ENCODE results near the gene RIC1. TPM values are rescaled to one million over a fixed set of nuclear protein-coding genes. Genes with fewer than 3 reads are reported as not detected.

Gene RIC1
- total RNA-seq, 2 experiments from 2014 or later: 24.7 to 26.3 TPM

- no peak for TF ChIP-seq CTCF (IDR thresholded peaks at IDR 0.05)
- Histone ChIP-seq H3K9me3 (ENCODE audit: control insufficient read depth in 1 of 2, insufficient read depth in 1 of 2, low read length in 2 of 2) (no peaks in the 10 kb centered on the region), H3K27ac (ENCODE audit: low read depth in 1 of 2, low read length in 2 of 2) (no peak overlapping the region), H3K4me3 (ENCODE audit: low read length) (no peak overlapping the region), H3K27me3 (ENCODE audit: control insufficient read depth in 1 of 2, insufficient read depth in 2 of 2, low read length in 2 of 2) (no peaks in the 10 kb centered on the region), H3K36me3 (ENCODE audit: insufficient read depth, low read length) (no peaks in the 10 kb centered on the region), H3K4me1 (ENCODE audit: insufficient read depth, low read length) (no peaks in the 10 kb centered on the region)
- intact Hi-C loops (cut with DNase I, micrococcal nuclease): no loop called here
- no peak overlapping the region for H3K27ac Mint-ChIP-seq
- no peaks in the 10 kb centered on the region for H3K27me3 Mint-ChIP-seq
- CTCF ChIA-PET: no interaction called here
- peaks cover 54% of the 10 kb centered on the region for H3K4me1 Mint-ChIP-seq (ENCODE audit: low read depth)
- POLR2A ChIA-PET: interaction anchor here (0.6 kb wide), 1 partner anchor 10 kb away, joined by 3 read pairs; no protein-coding TSS in a partner anchor
- ATAC-seq (ENCODE audit: poor library complexity): no peak
- no peaks in the 10 kb centered on the region for H3K36me3 Mint-ChIP-seq (ENCODE audit: low read depth)
- H3K4me3 Mint-ChIP-seq: no peak overlapping the region
- DNase-seq: no peak
- no peaks in the 10 kb centered on the region for H3K9me3 Mint-ChIP-seq
Observed at GRCh38 chr9:5614192-5614591, 14.7 kb upstream of the RIC1 start.

GRCh38 chr9:5614985-5615384 lies 13.9 kb upstream of the RIC1 start:
- TF ChIP-seq CTCF (IDR thresholded peaks at IDR 0.05): no peak
- Mint-ChIP-seq H3K4me3 (no peak overlapping the region), H3K27me3 (no peaks in the 10 kb centered on the region), H3K9me3 (no peaks in the 10 kb centered on the region), H3K36me3 (ENCODE audit: low read depth) (no peaks in the 10 kb centered on the region), H3K4me1 (ENCODE audit: low read depth) (peaks cover 53% of the 10 kb centered on the region), H3K27ac (no peak overlapping the region)
- Histone ChIP-seq H3K9me3 (ENCODE audit: control insufficient read depth in 1 of 2, insufficient read depth in 1 of 2, low read length in 2 of 2) (no peaks in the 10 kb centered on the region), H3K27me3 (ENCODE audit: control insufficient read depth in 1 of 2, insufficient read depth in 2 of 2, low read length in 2 of 2) (no peaks in the 10 kb centered on the region), H3K36me3 (ENCODE audit: insufficient read depth, low read length) (no peaks in the 10 kb centered on the region), H3K4me3 (ENCODE audit: low read length) (no peak overlapping the region), H3K4me1 (ENCODE audit: insufficient read depth, low read length) (no peaks in the 10 kb centered on the region), H3K27ac (ENCODE audit: low read depth in 1 of 2, low read length in 2 of 2) (no peak overlapping the region)
- no peak for DNase-seq
- CTCF ChIA-PET: no interaction called here
- intact Hi-C loops (cut with DNase I, micrococcal nuclease): no loop called here
- POLR2A ChIA-PET: interaction anchor here (1.8 kb wide), 1 partner anchor 14 kb away, joined by 3 read pairs; no protein-coding TSS in a partner anchor
- ATAC-seq (ENCODE audit: poor library complexity): no peak

- no peak for TF ChIP-seq CTCF (IDR thresholded peaks at IDR 0.05)
- Histone ChIP-seq H3K4me1 (ENCODE audit: insufficient read depth, low read length) (no peaks in the 10 kb centered on the region), H3K4me3 (ENCODE audit: low read length) (no peak overlapping the region), H3K27me3 (ENCODE audit: control insufficient read depth in 1 of 2, insufficient read depth in 2 of 2, low read length in 2 of 2) (no peaks in the 10 kb centered on the region), H3K9me3 (ENCODE audit: control insufficient read depth in 1 of 2, insufficient read depth in 1 of 2, low read length in 2 of 2) (no peaks in the 10 kb centered on the region), H3K27ac (ENCODE audit: low read depth in 1 of 2, low read length in 2 of 2) (no peak overlapping the region), H3K36me3 (ENCODE audit: insufficient read depth, low read length) (no peaks in the 10 kb centered on the region)
- ChIA-PET POLR2A (no interaction called here), CTCF (no interaction called here)
- Mint-ChIP-seq H3K36me3 (ENCODE audit: low read depth) (peaks cover 11% of the 10 kb centered on the region), H3K27ac (peak overlapping the region; percentile 0), H3K4me3 (no peak overlapping the region), H3K9me3 (no peaks in the 10 kb centered on the region), H3K27me3 (no peaks in the 10 kb centered on the region), H3K4me1 (ENCODE audit: low read depth) (peaks cover 55% of the 10 kb centered on the region)
- DNase-seq: peak in 2 of 14 experiments; percentile 25 to 26
- intact Hi-C loops (cut with DNase I, micrococcal nuclease): no loop called here
- ATAC-seq (ENCODE audit: poor library complexity): no peak
Observed at GRCh38 chr9:5617749-5618148, 11.2 kb upstream of the RIC1 start.
